ENCODE measurements around the gene NAALADL1.

The NAALADL1 gene

DNA sequence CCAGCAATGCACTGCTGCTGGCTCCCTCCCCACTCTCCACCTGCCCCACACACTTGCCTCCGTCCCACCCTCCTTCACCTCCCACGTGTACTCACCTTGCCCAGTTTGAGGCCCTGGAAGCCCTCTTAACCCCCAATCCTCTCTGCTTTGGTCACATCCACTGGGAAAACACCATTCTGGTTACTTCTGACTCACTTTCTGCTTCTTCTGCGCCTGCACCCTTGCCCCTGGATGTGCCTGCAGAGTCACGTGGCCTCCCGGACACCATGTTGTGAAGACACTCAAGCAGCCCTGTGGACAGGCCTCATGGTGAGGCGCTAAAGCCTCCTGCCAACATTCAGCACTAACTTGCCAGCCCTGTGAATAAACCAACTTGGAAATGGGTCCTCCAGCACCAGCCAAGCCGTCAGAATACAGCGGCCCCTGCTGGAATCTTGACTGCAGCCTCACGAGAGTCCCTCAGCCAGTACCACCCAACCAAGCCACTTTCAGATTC, 2.6 kb upstream of the NAALADL1 start:
- H3K9me2 ChIP-seq (replicated peaks; ENCODE audit: insufficient read depth, low read length) = no peaks in the 10 kb centered on the region
- no peak overlapping the region for H3K4me2 ChIP-seq (ENCODE audit: low read depth, low read length, poor library complexity, severe bottlenecking)
- no peak overlapping the region for H2AFZ ChIP-seq (ENCODE audit: low read depth, low read length, severe bottlenecking)
- H3K4me3 ChIP-seq (ENCODE audit: insufficient read depth, low read length, poor library complexity, severe bottlenecking) = no peak overlapping the region
- no peak overlapping the region for H3K9ac ChIP-seq (ENCODE audit: low read length)
- H3K79me2 ChIP-seq (ENCODE audit: insufficient read depth, low read length) = no peaks in the 10 kb centered on the region
- no peaks in the 10 kb centered on the region for H3K9me3 ChIP-seq (ENCODE audit: insufficient read depth, low read length)
- H3K36me3 ChIP-seq (ENCODE audit: low read length) = no peaks in the 10 kb centered on the region
- H3K27me3 ChIP-seq (ENCODE audit: low read length) = no peaks in the 10 kb centered on the region
- no peaks in the 10 kb centered on the region for H3F3A ChIP-seq (ENCODE audit: insufficient read depth)
- no peaks in the 10 kb centered on the region for H4K20me1 ChIP-seq (ENCODE audit: low read depth, low read length)
- H3K27ac ChIP-seq (ENCODE audit: low read depth, low read length) = no peak overlapping the region
- no peak for TF ChIP-seq EZH2phosphoT487 (conservative IDR thresholded peaks at IDR 0.05; ENCODE audit: low read length)
- TF ChIP-seq, protein P1, sequence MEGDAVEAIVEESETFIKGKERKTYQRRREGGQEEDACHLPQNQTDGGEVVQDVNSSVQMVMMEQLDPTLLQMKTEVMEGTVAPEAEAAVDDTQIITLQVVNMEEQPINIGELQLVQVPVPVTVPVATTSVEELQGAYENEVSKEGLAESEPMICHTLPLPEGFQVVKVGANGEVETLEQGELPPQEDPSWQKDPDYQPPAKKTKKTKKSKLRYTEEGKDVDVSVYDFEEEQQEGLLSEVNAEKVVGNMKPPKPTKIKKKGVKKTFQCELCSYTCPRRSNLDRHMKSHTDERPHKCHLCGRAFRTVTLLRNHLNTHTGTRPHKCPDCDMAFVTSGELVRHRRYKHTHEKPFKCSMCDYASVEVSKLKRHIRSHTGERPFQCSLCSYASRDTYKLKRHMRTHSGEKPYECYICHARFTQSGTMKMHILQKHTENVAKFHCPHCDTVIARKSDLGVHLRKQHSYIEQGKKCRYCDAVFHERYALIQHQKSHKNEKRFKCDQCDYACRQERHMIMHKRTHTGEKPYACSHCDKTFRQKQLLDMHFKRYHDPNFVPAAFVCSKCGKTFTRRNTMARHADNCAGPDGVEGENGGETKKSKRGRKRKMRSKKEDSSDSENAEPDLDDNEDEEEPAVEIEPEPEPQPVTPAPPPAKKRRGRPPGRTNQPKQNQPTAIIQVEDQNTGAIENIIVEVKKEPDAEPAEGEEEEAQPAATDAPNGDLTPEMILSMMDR (IDR thresholded peaks at IDR 0.05; ENCODE audit: insufficient read depth, low read length, poor library complexity, severe bottlenecking) = no peak

- Histone ChIP-seq H3K79me2 (ENCODE audit: insufficient read depth, low read length) (no peaks in the 10 kb centered on the region), H2AFZ (ENCODE audit: low read depth, low read length, severe bottlenecking) (no peak overlapping the region), H3K27ac (ENCODE audit: low read depth, low read length) (no peak overlapping the region), H4K20me1 (ENCODE audit: low read depth, low read length) (no peaks in the 10 kb centered on the region), H3K9ac (ENCODE audit: low read length) (no peak overlapping the region), H3K9me3 (ENCODE audit: insufficient read depth, low read length) (no peaks in the 10 kb centered on the region), H3K27me3 (ENCODE audit: low read length) (no peaks in the 10 kb centered on the region), H3F3A (ENCODE audit: insufficient read depth) (no peaks in the 10 kb centered on the region), H3K9me2 (replicated peaks; ENCODE audit: insufficient read depth, low read length) (no peaks in the 10 kb centered on the region), H3K36me3 (ENCODE audit: low read length) (no peaks in the 10 kb centered on the region), H3K4me3 (ENCODE audit: insufficient read depth, low read length, poor library complexity, severe bottlenecking) (no peak overlapping the region), H3K4me2 (ENCODE audit: low read depth, low read length, poor library complexity, severe bottlenecking) (no peak overlapping the region)
- TF ChIP-seq, protein P1 (IDR thresholded peaks at IDR 0.05; ENCODE audit: insufficient read depth, low read length, poor library complexity, severe bottlenecking) = no peak
- TF ChIP-seq EZH2phosphoT487 (conservative IDR thresholded peaks at IDR 0.05; ENCODE audit: low read length) = no peak
Observed at GRCh38 chr11:65059959-65060824, 1.8 kb upstream of the NAALADL1 start.

DNA sequence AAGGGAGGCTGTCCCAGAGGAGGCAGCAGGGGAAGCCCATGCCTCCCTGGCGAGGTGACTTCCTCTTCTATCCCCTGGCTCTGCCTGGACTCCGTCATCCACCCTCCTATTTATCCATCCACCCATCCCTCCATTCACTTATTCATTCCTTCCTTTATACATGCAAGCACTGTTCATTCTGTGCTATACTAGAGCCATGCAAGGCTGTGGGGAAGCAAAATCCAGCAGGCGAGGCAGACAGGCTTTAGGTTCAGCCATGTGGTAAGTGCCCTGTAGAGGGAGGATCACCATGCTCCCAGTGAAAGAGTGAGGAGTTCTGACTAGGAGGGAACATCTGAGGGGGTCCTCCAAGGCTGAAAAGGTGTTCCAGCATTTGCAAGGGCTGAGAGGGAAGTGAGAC, 1.2 kb upstream of the NAALADL1 start:
- Histone ChIP-seq H3F3A (ENCODE audit: insufficient read depth) (no peaks in the 10 kb centered on the region), H3K27ac (ENCODE audit: low read depth, low read length) (no peak overlapping the region), H3K9me3 (ENCODE audit: insufficient read depth, low read length) (no peaks in the 10 kb centered on the region), H3K9ac (ENCODE audit: low read length) (no peak overlapping the region), H3K36me3 (ENCODE audit: low read length) (no peaks in the 10 kb centered on the region), H3K27me3 (ENCODE audit: low read length) (no peaks in the 10 kb centered on the region), H3K9me2 (replicated peaks; ENCODE audit: insufficient read depth, low read length) (no peaks in the 10 kb centered on the region), H3K4me2 (ENCODE audit: low read depth, low read length, poor library complexity, severe bottlenecking) (no peak overlapping the region), H2AFZ (ENCODE audit: low read depth, low read length, severe bottlenecking) (no peak overlapping the region), H3K4me3 (ENCODE audit: insufficient read depth, low read length, poor library complexity, severe bottlenecking) (no peak overlapping the region), H3K79me2 (ENCODE audit: insufficient read depth, low read length) (no peaks in the 10 kb centered on the region), H4K20me1 (ENCODE audit: low read depth, low read length) (no peaks in the 10 kb centered on the region)
- no peak for TF ChIP-seq EZH2phosphoT487 (conservative IDR thresholded peaks at IDR 0.05; ENCODE audit: low read length)
- TF ChIP-seq, protein P1 (IDR thresholded peaks at IDR 0.05; ENCODE audit: insufficient read depth, low read length, poor library complexity, severe bottlenecking) = no peak

Data from SU-DHL-6 (cell line).